Measurements from ENCODE around the gene PRDM16.

The PRDM16 gene

GRCh38 chr1:3106216-3106615, 37.2 kb downstream of the PRDM16 start:
- no peak overlapping the region for H3K4me3 ChIP-seq (ENCODE audit: low read depth, low read length)
- TF ChIP-seq CTCF (IDR thresholded peaks at IDR 0.05; ENCODE audit: borderline replicate concordance, insufficient read depth, low read depth, low read length): no peak

- TF ChIP-seq CTCF (IDR thresholded peaks at IDR 0.05; ENCODE audit: borderline replicate concordance, insufficient read depth, low read depth, low read length): no peak
- no peak overlapping the region for H3K4me3 ChIP-seq (ENCODE audit: low read depth, low read length)
These were observed 38.2 kb downstream of the PRDM16 start for GRCh38 chr1:3107201-3107600.

GRCh38 chr1:3109355-3109754, 40.4 kb downstream of the PRDM16 start:
- no peak for TF ChIP-seq CTCF (IDR thresholded peaks at IDR 0.05; ENCODE audit: borderline replicate concordance, insufficient read depth, low read depth, low read length)
- no peak overlapping the region for H3K4me3 ChIP-seq (ENCODE audit: low read depth, low read length)

GRCh38 chr1:3111348-3112021, 42.5 kb downstream of the PRDM16 start:
- no peak overlapping the region for H3K4me3 ChIP-seq (ENCODE audit: low read depth, low read length)
- TF ChIP-seq CTCF (IDR thresholded peaks at IDR 0.05; ENCODE audit: borderline replicate concordance, insufficient read depth, low read depth, low read length): no peak

GRCh38 chr1:3112526-3112925, 43.5 kb downstream of the PRDM16 start:
- no peak for TF ChIP-seq CTCF (IDR thresholded peaks at IDR 0.05; ENCODE audit: borderline replicate concordance, insufficient read depth, low read depth, low read length)
- H3K4me3 ChIP-seq (ENCODE audit: low read depth, low read length): no peak overlapping the region

GRCh38 chr1:3113047-3113740, 44.2 kb downstream of the PRDM16 start:
- no peak overlapping the region for H3K4me3 ChIP-seq (ENCODE audit: low read depth, low read length)
- no peak for TF ChIP-seq CTCF (IDR thresholded peaks at IDR 0.05; ENCODE audit: borderline replicate concordance, insufficient read depth, low read depth, low read length)

- no peak overlapping the region for H3K4me3 ChIP-seq (ENCODE audit: low read depth, low read length)
- no peak for TF ChIP-seq CTCF (IDR thresholded peaks at IDR 0.05; ENCODE audit: borderline replicate concordance, insufficient read depth, low read depth, low read length)
These were observed 44.7 kb downstream of the PRDM16 start for GRCh38 chr1:3113741-3114056.

Measured in GM12875 (cell line).